Activated naive CD4-positive, alpha-beta T cell treated with anti-CD3 and anti-CD28 coated beads for 36 hours (primary cell): ENCODE data around the gene NIFK. TPM values are rescaled to one million over a fixed set of nuclear protein-coding genes. Genes with fewer than 3 reads are reported as not detected.
"Not testable (repeated sequence)": the region's sequence is repeated elsewhere in the genome, so short reads cannot be mapped to it uniquely, and the experiment has no call there.

ENCODE experiments used
- CTCF ChIA-PET: fragments of 350-600 bp; sonication (Branson Sonifier 250); formaldehyde crosslinking; loops from one replicate; lab custom pipeline; 2021; ENCODE audit warnings: antibody characterized with exemption; lab: Charles Lee
- DNase-seq: peaks from one replicate; pipeline ENCODE4 v3.0.0-alpha.2; 2020
- H3K27ac Mint-ChIP-seq: one replicate; pipeline ENCODE4 v1.8.0; 2021; ENCODE audit warnings: mild to moderate bottlenecking, mixed read lengths
- H3K27me3 Mint-ChIP-seq: one replicate; pipeline ENCODE4 v1.8.0; 2021; ENCODE audit warnings: low read depth, mixed read lengths
- H3K36me3 Mint-ChIP-seq: one replicate; pipeline ENCODE4 v1.8.0; 2021; ENCODE audit warnings: low read depth, mixed read lengths
- H3K4me1 Mint-ChIP-seq: one replicate; pipeline ENCODE4 v1.8.0; 2021; ENCODE audit warnings: low read depth, mixed read lengths
- H3K4me3 Mint-ChIP-seq: one replicate; pipeline ENCODE4 v1.8.0; 2021; ENCODE audit warnings: mild to moderate bottlenecking, moderate library complexity, mixed read lengths
- H3K9me3 Mint-ChIP-seq: one replicate; pipeline ENCODE4 v1.8.0; 2021; ENCODE audit warnings: mixed read lengths
- intact Hi-C: fragments of 100-400 bp; cut with micrococcal nuclease; formaldehyde crosslinking; loops from one replicate; pipeline ENCODE4 v1.15.1; 2023
- total RNA-seq, 2 experiments: library from RNA; stranded (reverse); gene quantifications; one replicate each; pipeline ENCODE4 v1.2.3, GENCODE V29; 2021

Gene NIFK
- total RNA-seq, 2 experiments from 2014 or later, result 112 to 117 TPM

GRCh38 chr2:121723316-121723715 lies 13.4 kb downstream of the NIFK start:
- H3K4me1 Mint-ChIP-seq, result peaks cover 49% of the 10 kb centered on the region
- no peaks in the 10 kb centered on the region for H3K9me3 Mint-ChIP-seq
- no peaks in the 10 kb centered on the region for H3K27me3 Mint-ChIP-seq
- peaks cover 23% of the 10 kb centered on the region for H3K36me3 Mint-ChIP-seq
- CTCF ChIA-PET, result interaction anchor here (0.6 kb wide), 1 partner anchor 122 kb away, joined by 3 read pairs; no protein-coding TSS in a partner anchor
- intact Hi-C loops, result loop anchor here (2.0 kb wide), 1 partner anchor 13 kb away; the partner anchor contains the start of gene NIFK
- H3K27ac Mint-ChIP-seq, result peak overlapping the region; percentile 91
- no peak overlapping the region for H3K4me3 Mint-ChIP-seq
- no peak for DNase-seq

GRCh38 chr2:121722479-121722878 lies 14.2 kb downstream of the NIFK start:
- DNase-seq, result peak; percentile 59
- H3K27me3 Mint-ChIP-seq, result no peaks in the 10 kb centered on the region
- intact Hi-C loops, result loop anchor here (1.0 to 2.0 kb wide), 7 partner anchors 8 to 320 kb away; partner anchors contain the start of genes CLASP1 and NIFK
- H3K9me3 Mint-ChIP-seq, result no peaks in the 10 kb centered on the region
- peak overlapping the region; percentile 91 for H3K27ac Mint-ChIP-seq
- CTCF ChIA-PET, result no interaction called here
- H3K4me3 Mint-ChIP-seq, result no peak overlapping the region
- peaks cover 41% of the 10 kb centered on the region for H3K4me1 Mint-ChIP-seq
- H3K36me3 Mint-ChIP-seq, result peaks cover 15% of the 10 kb centered on the region

GRCh38 chr2:121721926-121722325 lies 14.7 kb downstream of the NIFK start:
- H3K36me3 Mint-ChIP-seq, result peaks cover 10% of the 10 kb centered on the region
- H3K9me3 Mint-ChIP-seq, result no peaks in the 10 kb centered on the region
- intact Hi-C loops, result loop anchor here (1.0 to 2.0 kb wide), 7 partner anchors 8 to 320 kb away; partner anchors contain the start of genes CLASP1 and NIFK
- no peaks in the 10 kb centered on the region for H3K27me3 Mint-ChIP-seq
- DNase-seq, result peak; percentile 23
- peaks cover 36% of the 10 kb centered on the region for H3K4me1 Mint-ChIP-seq
- peak overlapping the region; percentile 91 for H3K27ac Mint-ChIP-seq
- no peak overlapping the region for H3K4me3 Mint-ChIP-seq
- CTCF ChIA-PET, result no interaction called here

- Mint-ChIP-seq H3K27ac (no peak overlapping the region), H3K4me1 (peaks cover 18% of the 10 kb centered on the region), H3K4me3 (no peak overlapping the region), H3K36me3 (no peaks in the 10 kb centered on the region), H3K9me3 (no peaks in the 10 kb centered on the region), H3K27me3 (no peaks in the 10 kb centered on the region)
- intact Hi-C loops, result no loop called here
- CTCF ChIA-PET, result interaction anchor here (0.6 to 1.5 kb wide), 5 partner anchors 21 to 361 kb away, joined by 3 to 6 read pairs (median 4); no protein-coding TSS in a partner anchor
- no peak for DNase-seq
These were observed 19.1 kb downstream of the NIFK start for GRCh38 chr2:121717529-121717928.

GRCh38 chr2:121716126-121716525 lies 20.5 kb downstream of the NIFK start:
- peaks cover 4% of the 10 kb centered on the region for H3K4me1 Mint-ChIP-seq

GRCh38 chr2:121711481-121711880 lies 25.2 kb downstream of the NIFK start:
- DNase-seq, CTCF ChIA-PET, intact Hi-C loops, H3K27me3 Mint-ChIP-seq, H3K4me3 Mint-ChIP-seq, H3K36me3 Mint-ChIP-seq, H3K27ac Mint-ChIP-seq, H3K4me1 Mint-ChIP-seq, H3K9me3 Mint-ChIP-seq: not testable (repeated sequence)

More at GRCh38 chr2:121716126-121716525, 20.5 kb downstream of the NIFK start:
- Mint-ChIP-seq H3K27ac (no peak overlapping the region), H3K36me3 (no peaks in the 10 kb centered on the region), H3K4me3 (no peak overlapping the region), H3K9me3 (no peaks in the 10 kb centered on the region), H3K27me3 (no peaks in the 10 kb centered on the region)
- CTCF ChIA-PET, result interaction anchor here (0.7 to 1.2 kb wide), 3 partner anchors 15 to 179 kb away, joined by 3 to 4 read pairs (median 4); no protein-coding TSS in a partner anchor
- intact Hi-C loops, result no loop called here
- no peak for DNase-seq

- no peak overlapping the region for H3K27ac Mint-ChIP-seq
- no peaks in the 10 kb centered on the region for H3K27me3 Mint-ChIP-seq
- H3K36me3 Mint-ChIP-seq, result no peaks in the 10 kb centered on the region
- no peak overlapping the region for H3K4me3 Mint-ChIP-seq
- no peaks in the 10 kb centered on the region for H3K4me1 Mint-ChIP-seq
- DNase-seq, result no peak
- CTCF ChIA-PET, result no interaction called here
- intact Hi-C loops, result no loop called here
- H3K9me3 Mint-ChIP-seq, result no peaks in the 10 kb centered on the region
These were observed 26.1 kb downstream of the NIFK start for GRCh38 chr2:121710470-121711170.

GRCh38 chr2:121709776-121710469 lies 26.8 kb downstream of the NIFK start:
- no peaks in the 10 kb centered on the region for H3K36me3 Mint-ChIP-seq
- CTCF ChIA-PET, result no interaction called here
- intact Hi-C loops, result no loop called here

GRCh38 chr2:121707920-121708361 lies 28.7 kb downstream of the NIFK start:
- no peak overlapping the region for H3K4me3 Mint-ChIP-seq
- intact Hi-C loops, result no loop called here
- H3K27me3 Mint-ChIP-seq, result no peaks in the 10 kb centered on the region
- H3K9me3 Mint-ChIP-seq, result no peaks in the 10 kb centered on the region
- DNase-seq, result no peak
- H3K36me3 Mint-ChIP-seq, result no peaks in the 10 kb centered on the region
- CTCF ChIA-PET, result no interaction called here
- H3K4me1 Mint-ChIP-seq, result no peaks in the 10 kb centered on the region
- H3K27ac Mint-ChIP-seq, result no peak overlapping the region

More at GRCh38 chr2:121709776-121710469, 26.8 kb downstream of the NIFK start:
- Mint-ChIP-seq H3K27me3 (no peaks in the 10 kb centered on the region), H3K4me3 (no peak overlapping the region), H3K4me1 (no peaks in the 10 kb centered on the region), H3K9me3 (no peaks in the 10 kb centered on the region), H3K27ac (no peak overlapping the region)
- DNase-seq, result no peak

GRCh38 chr2:121707344-121707919 lies 29.2 kb downstream of the NIFK start:
- intact Hi-C loops, result no loop called here
- Mint-ChIP-seq H3K4me3 (no peak overlapping the region), H3K36me3 (no peaks in the 10 kb centered on the region), H3K27ac (no peak overlapping the region), H3K9me3 (no peaks in the 10 kb centered on the region), H3K4me1 (no peaks in the 10 kb centered on the region), H3K27me3 (no peaks in the 10 kb centered on the region)
- no peak for DNase-seq
- CTCF ChIA-PET, result no interaction called here

- intact Hi-C loops, result no loop called here
- no peak overlapping the region for H3K4me3 Mint-ChIP-seq
- no peak overlapping the region for H3K27ac Mint-ChIP-seq
- H3K27me3 Mint-ChIP-seq, result no peaks in the 10 kb centered on the region
- no peaks in the 10 kb centered on the region for H3K36me3 Mint-ChIP-seq
- no peaks in the 10 kb centered on the region for H3K9me3 Mint-ChIP-seq
- peaks cover 9% of the 10 kb centered on the region for H3K4me1 Mint-ChIP-seq
- CTCF ChIA-PET, result no interaction called here
- no peak for DNase-seq
These were observed 30.7 kb downstream of the NIFK start for GRCh38 chr2:121705958-121706357.

GRCh38 chr2:121705390-121705789 lies 31.3 kb downstream of the NIFK start:
- H3K36me3 Mint-ChIP-seq, result no peaks in the 10 kb centered on the region
- intact Hi-C loops, result no loop called here
- CTCF ChIA-PET, result no interaction called here
- peaks cover 14% of the 10 kb centered on the region for H3K4me1 Mint-ChIP-seq
- no peak overlapping the region for H3K4me3 Mint-ChIP-seq
- H3K9me3 Mint-ChIP-seq, result no peaks in the 10 kb centered on the region
- no peak for DNase-seq
- H3K27me3 Mint-ChIP-seq, result no peaks in the 10 kb centered on the region
- no peak overlapping the region for H3K27ac Mint-ChIP-seq
